Measurements from ENCODE around the gene TBC1D23.
"Not testable (repeated sequence)": the region's sequence is repeated elsewhere in the genome, so short reads cannot be mapped to it uniquely, and the experiment has no call there.

TBC1D23 gene

DNA sequence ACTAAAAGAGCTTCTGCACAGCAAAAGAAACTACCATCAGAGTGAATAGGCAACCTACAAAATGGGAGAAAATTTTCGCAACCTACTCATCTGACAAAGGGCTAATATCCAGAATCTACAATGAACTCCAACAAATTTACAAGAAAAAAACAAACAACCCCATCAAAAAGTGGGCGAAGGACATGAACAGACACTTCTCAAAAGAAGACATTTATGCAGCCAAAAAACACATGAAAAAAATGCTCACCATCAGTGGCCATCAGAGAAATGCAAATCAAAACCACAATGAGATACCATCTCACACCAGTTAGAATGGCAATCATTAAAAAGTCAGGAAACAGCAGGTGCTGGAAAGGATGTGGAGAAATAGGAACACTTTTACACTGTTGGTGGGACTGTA lies 91.0 kb downstream of the TBC1D23 start:
- not testable (repeated sequence) for DNase-seq (ENCODE audit: low read depth, low spot score)

DNA sequence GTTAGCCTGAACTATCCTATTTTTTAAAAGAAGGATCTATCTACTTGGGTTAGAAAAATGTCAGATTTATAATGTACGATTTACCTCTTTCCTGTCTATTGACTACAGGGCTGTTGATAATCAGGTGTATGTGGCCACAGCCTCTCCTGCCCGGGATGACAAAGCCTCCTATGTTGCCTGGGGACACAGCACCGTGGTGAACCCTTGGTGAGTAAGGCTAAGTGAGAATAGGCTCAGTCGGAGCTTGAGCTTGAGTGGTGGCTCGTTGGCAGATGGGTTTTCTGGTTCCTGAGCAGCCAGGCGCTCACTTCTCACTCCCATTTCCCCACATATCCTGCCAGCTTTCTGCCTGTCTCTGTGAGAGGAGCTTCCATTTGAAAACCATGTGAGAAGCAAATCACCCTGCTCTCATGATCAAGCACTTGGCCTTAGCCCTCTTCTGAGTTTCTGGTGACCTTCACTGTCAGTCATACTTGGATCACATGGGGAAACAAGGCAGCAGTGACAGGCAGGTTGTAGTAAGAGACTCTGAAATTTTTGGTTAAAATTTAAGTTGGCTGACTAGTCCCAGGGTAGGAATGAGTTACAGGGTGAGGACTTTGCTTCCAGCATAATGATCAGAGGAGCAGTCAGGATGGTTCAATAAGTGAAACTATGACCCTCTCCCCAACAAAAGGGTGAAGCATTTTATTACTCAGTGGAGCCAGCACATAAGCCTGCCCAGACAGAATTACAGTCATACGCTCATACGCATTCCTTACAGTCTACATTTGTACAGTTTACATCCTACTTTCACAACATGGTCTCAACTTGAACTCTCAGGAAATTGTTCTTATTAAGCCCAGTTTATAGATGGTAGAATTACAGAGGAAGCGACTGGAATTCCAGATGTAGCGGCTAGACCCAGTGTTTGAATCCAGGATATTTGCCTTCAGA lies 91.8 kb downstream of the TBC1D23 start:
- no peak for DNase-seq (ENCODE audit: low read depth, low spot score)

DNA sequence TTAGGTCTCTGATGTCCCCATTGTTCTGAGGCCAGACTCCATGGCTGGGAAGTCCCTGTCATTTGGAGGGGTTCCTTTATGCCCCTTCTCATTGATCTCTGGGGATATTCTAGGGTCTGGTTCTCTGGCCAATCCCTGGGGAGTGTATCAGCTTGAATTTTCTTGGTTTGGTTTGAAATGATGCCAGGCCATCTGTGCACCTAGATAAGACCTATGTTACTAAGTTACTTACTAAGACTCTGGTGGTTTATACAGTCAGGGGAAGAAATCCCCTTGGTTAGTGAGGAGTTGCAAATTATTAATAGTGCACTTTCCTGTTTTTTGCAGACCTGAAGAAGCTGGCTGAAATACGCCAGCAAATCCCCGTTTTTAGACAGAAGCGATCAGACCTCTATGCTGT lies 94.1 kb downstream of the TBC1D23 start:
- no peak for DNase-seq (ENCODE audit: low read depth, low spot score)

DNA sequence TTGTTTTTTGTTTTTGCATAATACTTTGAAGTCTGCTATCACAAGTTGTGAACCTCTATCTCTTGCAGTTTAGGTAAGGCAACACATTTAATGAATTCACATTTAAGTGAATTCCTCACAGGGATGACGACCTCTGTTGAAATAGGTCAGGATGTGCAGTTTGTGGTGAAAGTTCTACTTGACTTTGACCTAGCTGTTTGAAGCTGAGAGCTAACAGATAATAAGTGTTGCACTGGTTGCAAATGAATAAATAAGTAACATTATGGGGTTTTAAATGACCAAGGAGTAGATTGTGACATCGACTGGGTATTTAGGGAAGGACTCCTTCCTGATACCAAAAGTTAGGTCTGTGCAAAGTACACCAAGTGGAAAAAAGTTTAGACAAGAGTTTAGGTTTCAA lies 97.6 kb downstream of the TBC1D23 start:
- DNase-seq (ENCODE audit: low read depth, low spot score) = no peak

DNA sequence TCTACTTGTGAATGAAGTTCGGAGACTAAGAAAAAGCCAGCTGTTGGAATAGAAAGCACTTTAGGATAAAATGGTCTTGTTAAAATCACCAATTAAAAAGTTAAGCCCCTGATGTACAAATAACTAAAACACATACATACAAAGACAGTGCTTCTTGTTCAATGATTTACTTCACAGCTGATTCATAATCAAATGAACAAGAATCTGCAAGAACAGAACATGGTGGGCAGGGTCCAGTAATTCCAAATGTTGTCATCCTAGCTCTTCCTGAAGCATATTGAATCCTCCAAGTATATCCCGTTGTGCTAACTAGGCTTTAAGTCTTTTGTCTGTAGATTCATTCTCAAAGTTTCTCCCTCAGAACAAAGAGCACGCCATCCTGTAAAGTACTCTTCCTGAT lies 98.2 kb downstream of the TBC1D23 start:
- no peak for DNase-seq (ENCODE audit: low read depth, low spot score)

DNA sequence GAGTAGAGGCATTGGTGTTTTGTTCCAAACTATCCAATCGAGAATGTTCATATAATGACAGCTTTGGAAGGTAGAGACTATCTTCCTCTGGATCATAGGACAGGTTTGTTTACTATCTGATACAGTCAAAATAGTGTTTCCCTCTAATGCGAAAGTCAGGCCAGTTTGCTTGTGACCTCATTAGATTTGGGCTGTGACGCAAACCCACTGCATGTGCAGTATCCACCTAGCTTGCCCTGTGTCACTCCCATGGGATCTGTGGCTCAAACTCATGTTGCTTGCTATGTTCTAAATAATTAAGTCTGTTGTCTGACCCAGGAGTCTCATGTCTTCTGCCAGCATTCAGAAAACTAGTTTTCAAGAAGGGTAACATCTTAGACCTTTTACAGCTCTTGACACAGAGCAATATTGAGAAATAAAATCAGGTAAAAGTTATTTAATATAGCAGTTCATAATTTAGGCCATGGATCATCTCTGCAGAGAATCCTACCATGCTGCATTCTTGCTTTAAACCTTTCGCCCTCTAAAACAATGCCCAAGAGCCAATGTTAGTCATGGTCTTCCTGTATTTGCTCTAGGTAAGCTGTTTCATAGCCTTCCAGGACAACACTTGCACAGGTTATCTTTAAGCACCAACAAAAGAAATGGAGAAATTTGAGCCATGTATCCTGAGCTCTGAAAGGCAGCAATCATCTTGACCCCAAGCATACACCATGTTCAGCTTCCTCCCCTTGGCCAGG lies 100.1 kb downstream of the TBC1D23 start:
- no peak for DNase-seq (ENCODE audit: low read depth, low spot score)

DNA sequence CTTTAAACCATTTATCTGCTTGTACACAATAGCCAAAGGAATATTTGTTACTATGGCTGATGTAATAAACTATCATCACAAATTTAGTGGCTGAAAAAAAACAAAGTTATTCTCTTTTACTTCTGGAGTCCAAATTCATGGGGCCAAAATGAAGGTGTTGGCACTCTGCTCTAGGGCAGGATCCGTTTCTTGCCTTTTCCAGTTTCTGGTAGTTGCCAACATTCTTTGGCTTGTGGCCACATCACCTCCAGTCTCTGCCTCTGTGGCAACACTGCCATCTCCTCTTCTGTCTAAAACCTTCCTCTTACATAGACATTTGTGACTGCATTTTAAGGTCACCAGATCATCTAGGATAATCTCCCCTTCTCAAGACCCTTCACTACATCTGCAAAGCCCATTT lies 101.1 kb downstream of the TBC1D23 start:
- no peak for DNase-seq (ENCODE audit: low read depth, low spot score)

DNA sequence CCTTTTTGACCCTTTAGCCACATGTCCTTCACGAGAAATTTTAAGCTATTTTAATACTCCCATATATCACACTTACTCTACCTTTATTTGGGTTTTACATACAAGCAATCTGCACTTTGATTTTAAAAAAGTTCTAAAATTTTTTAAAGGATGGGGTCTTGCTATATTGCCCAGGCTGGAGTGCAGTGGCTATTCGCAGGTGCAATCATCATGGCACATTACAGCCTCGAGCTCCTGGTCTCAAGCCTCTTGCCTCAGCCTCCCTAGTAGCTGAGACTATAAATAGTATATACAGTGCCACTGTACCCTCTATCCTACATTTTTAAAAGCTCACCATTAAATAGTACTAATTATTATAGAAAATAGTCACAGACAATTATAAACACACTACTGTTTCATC lies 103.6 kb downstream of the TBC1D23 start:
- DNase-seq (ENCODE audit: low read depth, low spot score) = no peak

DNA sequence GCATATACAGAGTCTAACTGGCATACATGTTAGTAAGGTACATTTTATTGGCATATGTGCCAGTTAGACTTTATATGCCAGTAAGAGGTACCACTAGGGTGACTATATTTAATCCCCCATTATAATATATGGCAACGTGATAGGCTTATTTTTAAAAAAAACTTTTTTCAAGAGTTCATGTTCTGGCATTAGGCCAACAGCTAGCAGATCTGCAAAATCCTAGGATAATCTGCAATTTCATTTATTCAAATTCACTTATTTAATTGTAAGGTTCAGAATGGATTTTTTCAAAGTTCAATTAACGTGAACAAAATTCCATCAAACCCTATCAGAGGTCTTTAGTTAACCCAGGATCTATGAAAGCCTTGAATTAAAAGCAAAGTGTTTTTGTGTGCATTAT lies 105.6 kb downstream of the TBC1D23 start:
- no peak for DNase-seq (ENCODE audit: low read depth, low spot score)

DNA sequence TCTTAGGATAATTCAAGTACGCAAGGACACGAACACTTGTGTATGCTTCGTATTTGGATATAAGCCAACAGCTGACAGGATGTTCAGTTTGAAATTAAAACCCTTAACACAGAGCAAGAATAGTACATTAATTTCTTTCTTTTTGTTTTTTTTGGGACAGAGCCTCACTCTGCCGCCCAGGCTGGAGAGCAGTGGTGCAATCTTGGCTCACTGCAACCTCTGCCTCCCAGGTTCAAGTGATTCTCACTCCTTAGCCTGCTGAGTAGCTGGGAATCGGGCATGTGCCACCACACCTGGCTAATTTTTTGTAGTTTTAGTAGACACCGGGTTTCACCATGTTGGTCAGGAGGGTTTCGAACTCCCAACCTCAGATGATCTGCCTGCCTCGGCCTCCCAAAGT lies 107.6 kb downstream of the TBC1D23 start:
- DNase-seq (ENCODE audit: low read depth, low spot score) = no peak

DNA sequence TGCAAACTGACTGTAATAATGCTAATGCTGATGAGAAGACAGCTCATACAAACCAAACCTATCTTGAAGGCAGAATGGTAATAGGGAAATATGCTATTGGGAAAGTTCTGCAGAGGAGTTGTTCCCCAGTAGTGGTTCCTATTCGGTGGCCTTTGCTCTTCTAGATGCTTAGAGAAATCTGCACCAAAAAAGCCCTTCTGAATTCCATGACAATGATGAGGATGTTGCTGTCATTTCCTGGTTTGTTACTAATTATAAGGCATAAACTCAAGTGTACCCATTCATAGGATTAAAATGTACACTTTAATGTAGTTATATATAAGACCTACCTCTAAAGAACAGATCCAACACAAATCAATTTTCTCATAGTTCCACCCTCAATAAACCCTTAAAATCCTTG lies 110.0 kb downstream of the TBC1D23 start:
- DNase-seq (ENCODE audit: low read depth, low spot score) = no peak

DNA sequence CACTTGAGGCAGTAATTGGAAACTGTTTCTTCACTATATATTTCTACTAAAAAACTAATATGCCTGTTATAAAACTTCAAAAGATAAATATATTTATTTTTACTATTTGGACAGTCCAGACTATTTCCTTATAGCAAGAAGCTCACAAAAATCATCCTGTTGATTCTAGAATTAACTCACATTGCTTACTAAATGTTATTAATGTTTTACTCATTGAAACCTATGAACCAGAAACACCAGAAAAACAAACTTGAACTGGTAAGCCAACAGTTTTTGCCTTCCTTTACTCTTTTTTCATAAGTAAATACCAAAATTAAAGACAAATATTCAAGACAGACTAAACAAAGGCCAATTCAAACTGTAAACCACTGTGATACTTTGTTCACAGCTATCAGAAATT lies 113.7 kb downstream of the TBC1D23 start:
- DNase-seq (ENCODE audit: low read depth, low spot score) = no peak

Data from activated CD4-positive, CD25-positive, alpha-beta regulatory T cell treated with anti-CD3 and anti-CD28 coated beads, Interleukin-2, amount 50 U/mL, for 16 hours (primary cell).